ENCODE data around the gene CRHR2. TPM values are rescaled to one million over a fixed set of nuclear protein-coding genes. Genes with fewer than 3 reads are reported as not detected.

Gene CRHR2
- total RNA-seq (under 1 TPM in 1 of 4 donors, not detected in 3; 0.46 TPM), polyA plus RNA-seq (0.45 TPM)
- long read RNA-seq, donor 1 = 0 reads
- long read RNA-seq, donor 2, partial matches to known transcripts = 0 of 1 reads
- long read RNA-seq, donor 2, other reads (novel, unspliced or antisense) = 0 of 1 reads
- long read RNA-seq, donor 3 = 0 reads
- long read RNA-seq, donor 4 = 0 reads

DNA sequence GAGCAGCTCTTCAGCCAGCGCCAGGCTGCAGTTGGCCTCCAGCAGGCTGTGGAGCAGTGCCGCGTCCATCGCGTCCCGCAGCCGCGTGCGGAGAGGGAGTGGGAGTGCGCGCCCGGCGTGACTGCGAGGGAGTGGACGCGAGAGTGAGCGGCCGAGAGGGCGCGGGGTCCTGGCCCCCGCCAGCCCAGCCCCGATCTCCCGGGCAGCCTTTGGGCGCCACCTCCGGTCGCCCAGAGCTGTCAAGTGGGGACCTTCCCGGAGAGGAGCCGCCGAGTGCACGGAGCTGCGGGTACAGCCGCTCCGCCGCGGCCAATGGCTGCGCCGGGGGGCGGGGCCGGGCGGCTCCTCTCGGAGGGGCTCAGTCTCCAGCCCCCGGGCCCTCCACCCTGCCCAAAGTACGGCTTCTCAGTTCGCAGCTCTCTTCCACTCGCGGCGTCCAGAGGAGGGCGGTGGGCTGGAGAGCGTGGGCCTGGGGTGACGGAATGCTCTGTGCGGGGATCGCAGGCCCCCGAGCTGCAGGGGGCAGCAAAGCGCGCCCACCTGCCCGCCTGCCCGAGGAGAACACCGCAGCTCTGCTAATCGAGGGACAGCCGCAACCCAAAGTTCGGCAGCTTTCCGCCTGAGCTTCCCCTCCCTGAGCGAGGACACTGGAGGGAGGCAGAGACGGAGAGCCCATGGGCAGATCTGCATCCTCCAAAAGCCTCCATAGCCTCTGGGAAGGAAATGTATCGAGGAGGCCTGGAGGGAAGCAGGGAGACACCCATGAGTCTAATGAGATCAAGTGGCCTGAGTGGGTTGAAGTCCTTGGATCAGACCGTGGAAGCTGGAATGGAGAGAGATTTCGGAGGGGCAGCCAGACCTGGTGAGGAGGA lies at the start of gene CRHR2:
CRHR2 (minus strand) TSS at position 245 of the 872 bp plus-strand sequence; CDS start at position 69, 176 bp downstream.
- Histone ChIP-seq H3K27me3 (ENCODE audit: control insufficient read depth, insufficient read depth) (no peaks in the 10 kb centered on the region), H3K4me3 (ENCODE audit: low read length) (peak within 1 kb of the TSS; percentile 57), H3K9me3 (ENCODE audit: control insufficient read depth, low read length) (no peaks in the 10 kb centered on the region), H3K4me1 (ENCODE audit: control insufficient read depth, insufficient read depth, low read length) (no peaks in the 10 kb centered on the region), H3K27ac (ENCODE audit: low read length) (no peak within 1 kb of the TSS)
- DNase-seq = peak in 2 of 3 donors; percentile 60 to 67
- intact Hi-C loops (cut with DNase I) = loop anchor here in 1 of 4 donors (5.0 kb wide), 1 partner anchor 60 kb away; no protein-coding TSS in a partner anchor
- 4% methylated on average over 67 of the region's 67 CpGs for WGBS
- peak; percentile 72 to 80 for ATAC-seq

DNA sequence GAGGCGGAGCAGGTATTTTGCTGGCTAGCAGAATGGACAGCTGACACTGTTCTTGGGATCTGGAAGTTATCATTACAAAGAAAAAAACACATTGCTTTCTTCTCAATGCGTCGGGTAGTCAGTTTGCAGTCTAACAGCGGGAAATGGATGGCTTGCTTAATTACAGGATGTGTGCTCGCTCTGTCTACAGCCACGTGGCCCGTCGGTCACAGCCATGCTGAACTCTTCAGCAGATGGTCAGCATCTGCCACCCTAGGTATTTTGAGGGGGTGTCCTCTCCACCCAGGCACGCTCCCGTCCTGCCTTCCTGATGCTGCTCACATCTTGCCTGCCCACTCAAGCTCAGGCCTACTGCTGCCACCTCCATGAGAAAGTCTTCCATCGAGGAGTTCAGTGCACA lies 49.3 kb upstream of the CRHR2 start:
- H3K9me3 ChIP-seq (ENCODE audit: control insufficient read depth, low read length) = no peaks in the 10 kb centered on the region
- 55% methylated on average over 11 of the region's 11 CpGs for WGBS
- no peak overlapping the region for H3K4me3 ChIP-seq (ENCODE audit: low read length)
- no peak overlapping the region for H3K27ac ChIP-seq (ENCODE audit: low read length)
- no peaks in the 10 kb centered on the region for H3K4me1 ChIP-seq (ENCODE audit: control insufficient read depth, insufficient read depth, low read length)
- intact Hi-C loops (cut with DNase I) = loop anchor here in 1 of 4 donors (10.0 kb wide), 1 partner anchor 87 kb away; no protein-coding TSS in a partner anchor
- no peaks in the 10 kb centered on the region for H3K27me3 ChIP-seq (ENCODE audit: control insufficient read depth, insufficient read depth)
- ATAC-seq (no peak), DNase-seq (no peak)

DNA sequence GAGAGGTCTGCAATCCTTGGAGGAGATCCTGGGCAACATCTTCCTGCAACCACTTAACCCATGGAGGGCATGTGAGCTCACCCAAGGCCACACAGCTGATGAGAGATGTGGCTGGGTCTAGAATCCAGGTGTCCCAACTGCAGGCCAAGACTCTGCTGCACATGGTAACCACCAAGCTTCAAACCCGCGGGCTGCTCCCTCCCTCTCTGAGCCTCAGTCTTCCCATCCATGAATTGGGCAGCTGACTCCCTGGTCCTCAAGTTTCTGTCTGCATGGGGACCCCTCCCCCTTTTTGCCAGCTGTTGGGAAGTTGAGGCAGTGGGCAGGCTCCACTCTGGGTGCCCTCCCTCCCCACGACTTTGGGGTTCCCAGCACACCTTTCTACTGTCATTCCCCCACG lies 48.7 kb upstream of the CRHR2 start:
- Histone ChIP-seq H3K27ac (ENCODE audit: low read length) (no peak overlapping the region), H3K9me3 (ENCODE audit: control insufficient read depth, low read length) (no peaks in the 10 kb centered on the region), H3K27me3 (ENCODE audit: control insufficient read depth, insufficient read depth) (no peaks in the 10 kb centered on the region), H3K4me3 (ENCODE audit: low read length) (no peak overlapping the region), H3K4me1 (ENCODE audit: control insufficient read depth, insufficient read depth, low read length) (no peaks in the 10 kb centered on the region)
- ATAC-seq (no peak), DNase-seq (no peak)
- intact Hi-C loops (cut with DNase I) = loop anchor here in 1 of 4 donors (10.0 kb wide), 1 partner anchor 86 kb away; no protein-coding TSS in a partner anchor
- WGBS = 81% methylated on average over 4 of the region's 4 CpGs

GRCh38 chr7:30730097-30730496 lies 47.8 kb upstream of the CRHR2 start:
- Histone ChIP-seq H3K4me3 (ENCODE audit: low read length) (no peak overlapping the region), H3K4me1 (ENCODE audit: control insufficient read depth, insufficient read depth, low read length) (no peaks in the 10 kb centered on the region), H3K27me3 (ENCODE audit: control insufficient read depth, insufficient read depth) (no peaks in the 10 kb centered on the region), H3K27ac (ENCODE audit: low read length) (no peak overlapping the region), H3K9me3 (ENCODE audit: control insufficient read depth, low read length) (no peaks in the 10 kb centered on the region)
- DNase-seq (no peak), ATAC-seq (no peak)
- intact Hi-C loops (cut with DNase I) = loop anchor here in 1 of 4 donors (10.0 kb wide), 1 partner anchor 85 kb away; no protein-coding TSS in a partner anchor
- WGBS = 98% methylated on average over 2 of the region's 2 CpGs

- Histone ChIP-seq H3K27me3 (ENCODE audit: control insufficient read depth, insufficient read depth) (no peaks in the 10 kb centered on the region), H3K4me3 (ENCODE audit: low read length) (no peak overlapping the region), H3K9me3 (ENCODE audit: control insufficient read depth, low read length) (no peaks in the 10 kb centered on the region), H3K27ac (ENCODE audit: low read length) (no peak overlapping the region), H3K4me1 (ENCODE audit: control insufficient read depth, insufficient read depth, low read length) (no peaks in the 10 kb centered on the region)
- intact Hi-C loops (cut with DNase I) = loop anchor here in 1 of 4 donors (10.0 kb wide), 1 partner anchor 85 kb away; no protein-coding TSS in a partner anchor
- ATAC-seq (no peak), DNase-seq (no peak)
- WGBS = 45% methylated on average over 2 of the region's 2 CpGs
Measured at GRCh38 chr7:30729642-30730041, 47.4 kb upstream of the CRHR2 start.

DNA sequence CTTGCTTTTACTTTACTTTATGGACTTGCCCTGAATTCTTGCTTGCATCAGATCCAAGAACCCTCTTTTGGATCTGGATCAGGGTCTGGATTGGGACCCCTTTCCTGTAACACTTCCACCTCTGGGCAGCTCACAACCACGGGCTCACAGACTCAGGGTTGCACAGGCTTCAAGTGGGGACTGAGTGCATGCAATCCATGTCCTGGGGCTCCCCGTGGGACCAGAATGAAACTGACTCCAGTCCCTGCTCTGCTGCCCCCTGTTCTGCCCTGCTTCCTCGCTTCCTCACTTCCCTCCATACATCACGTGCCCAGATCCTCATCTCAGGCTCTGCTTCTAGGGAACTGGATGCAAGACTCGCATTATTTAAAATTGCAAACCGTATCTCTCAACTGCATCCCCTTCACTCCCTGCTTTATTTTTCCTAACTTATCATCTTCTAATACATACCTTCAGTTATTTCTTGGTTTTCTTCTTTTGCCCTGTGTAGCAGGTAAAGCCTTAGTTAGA lies 46.4 kb upstream of the CRHR2 start:
- intact Hi-C loops (cut with DNase I) = no loop called here
- ATAC-seq (no peak), DNase-seq (no peak)
- H3K4me3 ChIP-seq (ENCODE audit: low read length) = no peak overlapping the region
- 71% methylated on average over 6 of the region's 6 CpGs for WGBS
- no peaks in the 10 kb centered on the region for H3K9me3 ChIP-seq (ENCODE audit: control insufficient read depth, low read length)
- no peak overlapping the region for H3K27ac ChIP-seq (ENCODE audit: low read length)
- no peaks in the 10 kb centered on the region for H3K27me3 ChIP-seq (ENCODE audit: control insufficient read depth, insufficient read depth)
- no peaks in the 10 kb centered on the region for H3K4me1 ChIP-seq (ENCODE audit: control insufficient read depth, insufficient read depth, low read length)

GRCh38 chr7:30727061-30727945 lies 45.0 kb upstream of the CRHR2 start:
- Histone ChIP-seq H3K27me3 (ENCODE audit: control insufficient read depth, insufficient read depth) (no peaks in the 10 kb centered on the region), H3K27ac (ENCODE audit: low read length) (no peak overlapping the region), H3K4me3 (ENCODE audit: low read length) (no peak overlapping the region), H3K4me1 (ENCODE audit: control insufficient read depth, insufficient read depth, low read length) (no peaks in the 10 kb centered on the region), H3K9me3 (ENCODE audit: control insufficient read depth, low read length) (no peaks in the 10 kb centered on the region)
- intact Hi-C loops (cut with DNase I) = no loop called here
- 67% methylated on average over 8 of the region's 8 CpGs for WGBS
- DNase-seq = no peak
- ATAC-seq = no peak

DNA sequence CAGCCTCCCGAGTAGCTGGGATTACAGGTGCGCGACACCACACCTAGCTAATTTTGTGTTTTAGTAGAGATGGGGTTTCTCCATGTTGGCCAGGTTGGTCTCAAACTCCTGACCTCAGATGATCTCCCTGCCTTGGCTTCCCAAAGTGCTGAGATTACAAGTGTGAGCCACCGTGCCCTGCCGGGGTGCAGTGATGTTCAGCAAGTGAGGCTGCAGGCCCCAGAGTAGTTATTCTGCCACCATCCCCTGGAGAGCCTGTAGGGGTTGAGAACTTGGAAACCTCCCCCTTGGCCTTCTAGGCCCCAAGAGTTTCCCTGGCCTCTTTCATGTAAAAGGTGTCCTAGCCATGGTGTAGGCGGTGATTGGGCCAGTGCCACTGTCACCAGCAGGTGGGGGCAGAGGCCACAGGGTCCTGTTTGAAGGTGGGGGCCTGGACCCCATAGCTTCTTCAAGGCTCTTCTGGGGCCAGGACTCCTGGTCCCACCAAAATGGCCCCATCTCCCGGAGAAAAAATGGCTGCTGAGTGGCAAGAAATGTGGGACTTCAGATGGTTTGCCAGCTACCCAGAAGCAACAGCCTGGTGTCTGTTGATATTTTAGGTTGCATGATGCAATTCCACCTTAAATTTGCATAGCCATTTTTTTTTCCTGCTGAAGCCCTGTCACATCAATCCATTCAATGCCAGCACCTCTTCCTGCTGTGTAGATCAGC lies 44.2 kb upstream of the CRHR2 start:
- intact Hi-C loops (cut with DNase I) = no loop called here
- no peaks in the 10 kb centered on the region for H3K9me3 ChIP-seq (ENCODE audit: control insufficient read depth, low read length)
- H3K27ac ChIP-seq (ENCODE audit: low read length) = no peak overlapping the region
- DNase-seq (no peak), ATAC-seq (no peak)
- 94% methylated on average over 7 of the region's 7 CpGs for WGBS
- no peaks in the 10 kb centered on the region for H3K4me1 ChIP-seq (ENCODE audit: control insufficient read depth, insufficient read depth, low read length)
- no peaks in the 10 kb centered on the region for H3K27me3 ChIP-seq (ENCODE audit: control insufficient read depth, insufficient read depth)
- H3K4me3 ChIP-seq (ENCODE audit: low read length) = no peak overlapping the region

DNA sequence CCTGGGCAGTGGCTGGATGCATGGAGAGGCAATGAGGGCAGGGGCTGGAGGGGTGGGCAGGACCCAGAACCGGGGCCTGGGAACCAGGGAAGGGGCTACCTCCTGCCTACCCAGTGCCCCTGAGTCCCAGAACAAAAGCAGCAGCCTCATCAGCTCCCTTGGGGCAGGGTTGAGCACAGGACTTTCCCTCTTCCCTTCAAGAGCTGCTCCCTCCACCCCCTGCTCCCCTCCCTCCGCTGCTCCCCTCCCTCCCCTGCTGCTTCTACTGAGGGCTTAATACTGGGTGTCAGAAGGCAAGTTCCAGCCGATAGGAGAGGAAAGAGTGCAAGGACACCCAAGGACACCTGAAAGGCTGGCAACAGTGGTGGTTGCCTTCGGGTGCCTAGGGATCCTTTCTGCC lies 41.5 kb upstream of the CRHR2 start:
- no peak for DNase-seq
- ATAC-seq = no peak
- H3K4me3 ChIP-seq (ENCODE audit: low read length) = no peak overlapping the region
- H3K9me3 ChIP-seq (ENCODE audit: control insufficient read depth, low read length) = no peaks in the 10 kb centered on the region
- 52% methylated on average over 4 of the region's 4 CpGs for WGBS
- no peaks in the 10 kb centered on the region for H3K4me1 ChIP-seq (ENCODE audit: control insufficient read depth, insufficient read depth, low read length)
- intact Hi-C loops (cut with DNase I) = no loop called here
- no peaks in the 10 kb centered on the region for H3K27me3 ChIP-seq (ENCODE audit: control insufficient read depth, insufficient read depth)
- H3K27ac ChIP-seq (ENCODE audit: low read length) = no peak overlapping the region

DNA sequence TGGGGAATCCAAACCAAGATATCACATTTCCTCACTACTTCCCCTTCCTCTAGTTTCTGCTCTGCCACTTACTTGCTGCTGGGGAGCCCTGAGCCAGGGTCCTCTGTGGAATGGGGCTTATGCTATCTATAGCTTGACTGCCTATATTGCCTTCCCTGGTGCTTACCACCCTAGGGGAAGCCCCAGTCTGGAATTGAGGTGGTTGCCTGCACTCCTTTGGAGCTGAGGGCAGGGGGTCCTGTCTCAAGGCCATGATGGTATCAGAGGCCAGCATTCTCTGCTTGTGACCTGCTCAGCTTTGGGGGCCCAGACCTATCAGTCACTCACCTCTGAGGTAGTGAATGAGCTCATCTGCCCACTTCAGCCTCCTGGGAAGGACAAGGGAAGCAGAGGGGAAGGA lies 40.4 kb upstream of the CRHR2 start:
- intact Hi-C loops (cut with DNase I) = no loop called here
- Histone ChIP-seq H3K4me1 (ENCODE audit: control insufficient read depth, insufficient read depth, low read length) (no peaks in the 10 kb centered on the region), H3K9me3 (ENCODE audit: control insufficient read depth, low read length) (no peaks in the 10 kb centered on the region), H3K27me3 (ENCODE audit: control insufficient read depth, insufficient read depth) (no peaks in the 10 kb centered on the region), H3K27ac (ENCODE audit: low read length) (no peak overlapping the region), H3K4me3 (ENCODE audit: low read length) (no peak overlapping the region)
- no peak for DNase-seq
- no peak for ATAC-seq
